ENCODE measurements around the gene TMEM72. TPM values are rescaled to one million over a fixed set of nuclear protein-coding genes. Genes with fewer than 3 reads are reported as not detected.

TMEM72 gene
- total RNA-seq, 1 experiment from 2014 or later, result not detected

DNA sequence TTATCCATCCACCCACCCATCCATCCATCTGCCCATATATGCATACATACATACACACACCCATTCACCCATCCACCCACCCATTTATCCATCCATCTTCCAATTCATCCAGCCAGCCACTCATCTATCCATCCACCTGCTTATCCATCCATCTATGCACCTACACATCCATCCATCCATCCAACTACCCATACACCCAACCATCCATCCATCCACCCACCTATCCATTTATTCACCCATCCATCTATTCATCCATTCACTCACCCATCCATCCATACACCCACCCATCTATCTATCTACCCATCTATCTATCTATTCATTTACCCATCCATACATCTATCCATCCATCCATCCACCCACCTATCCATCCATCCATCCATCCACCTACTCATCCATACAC is 17.3 kb downstream of the TMEM72 start:
- Histone ChIP-seq H3K4me3 (no peak overlapping the region), H3K27me3 (ENCODE audit: insufficient read depth, low read depth) (peaks cover 19% of the 10 kb centered on the region; the same call in 1 of the 2 replicates), H3K27ac (no peak overlapping the region), H3K36me3 (ENCODE audit: low read depth) (no peaks in the 10 kb centered on the region), H3F3A (ENCODE audit: insufficient read depth, low read depth) (no peaks in the 10 kb centered on the region), H3K9me3 (ENCODE audit: insufficient read depth, low read depth) (no peaks in the 10 kb centered on the region), H3K79me2 (ENCODE audit: low read depth) (no peaks in the 10 kb centered on the region), H3K4me1 (replicated peaks; ENCODE audit: insufficient read depth) (no peaks in the 10 kb centered on the region), H2AFZ (no peak overlapping the region), H3K4me2 (no peak overlapping the region), H3K9me2 (ENCODE audit: insufficient read depth) (no peaks in the 10 kb centered on the region), H4K20me1 (ENCODE audit: insufficient read depth) (no peaks in the 10 kb centered on the region)
- DNase-seq, result no peak
- intact Hi-C loops (cut with micrococcal nuclease; ENCODE audit: unreplicated experiment), result no loop called here
- CTCF ChIA-PET, result no interaction called here
- POLR2A ChIA-PET (ENCODE audit: unreplicated experiment), result no interaction called here
- BruUV-seq (replicated peaks), result no TSS peak
- TF ChIP-seq EZH2 (IDR thresholded peaks at IDR 0.05; ENCODE audit: low read depth), result no peak
- TF ChIP-seq, protein P1, sequence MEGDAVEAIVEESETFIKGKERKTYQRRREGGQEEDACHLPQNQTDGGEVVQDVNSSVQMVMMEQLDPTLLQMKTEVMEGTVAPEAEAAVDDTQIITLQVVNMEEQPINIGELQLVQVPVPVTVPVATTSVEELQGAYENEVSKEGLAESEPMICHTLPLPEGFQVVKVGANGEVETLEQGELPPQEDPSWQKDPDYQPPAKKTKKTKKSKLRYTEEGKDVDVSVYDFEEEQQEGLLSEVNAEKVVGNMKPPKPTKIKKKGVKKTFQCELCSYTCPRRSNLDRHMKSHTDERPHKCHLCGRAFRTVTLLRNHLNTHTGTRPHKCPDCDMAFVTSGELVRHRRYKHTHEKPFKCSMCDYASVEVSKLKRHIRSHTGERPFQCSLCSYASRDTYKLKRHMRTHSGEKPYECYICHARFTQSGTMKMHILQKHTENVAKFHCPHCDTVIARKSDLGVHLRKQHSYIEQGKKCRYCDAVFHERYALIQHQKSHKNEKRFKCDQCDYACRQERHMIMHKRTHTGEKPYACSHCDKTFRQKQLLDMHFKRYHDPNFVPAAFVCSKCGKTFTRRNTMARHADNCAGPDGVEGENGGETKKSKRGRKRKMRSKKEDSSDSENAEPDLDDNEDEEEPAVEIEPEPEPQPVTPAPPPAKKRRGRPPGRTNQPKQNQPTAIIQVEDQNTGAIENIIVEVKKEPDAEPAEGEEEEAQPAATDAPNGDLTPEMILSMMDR (conservative IDR thresholded peaks at IDR 0.05), result no peak

DNA sequence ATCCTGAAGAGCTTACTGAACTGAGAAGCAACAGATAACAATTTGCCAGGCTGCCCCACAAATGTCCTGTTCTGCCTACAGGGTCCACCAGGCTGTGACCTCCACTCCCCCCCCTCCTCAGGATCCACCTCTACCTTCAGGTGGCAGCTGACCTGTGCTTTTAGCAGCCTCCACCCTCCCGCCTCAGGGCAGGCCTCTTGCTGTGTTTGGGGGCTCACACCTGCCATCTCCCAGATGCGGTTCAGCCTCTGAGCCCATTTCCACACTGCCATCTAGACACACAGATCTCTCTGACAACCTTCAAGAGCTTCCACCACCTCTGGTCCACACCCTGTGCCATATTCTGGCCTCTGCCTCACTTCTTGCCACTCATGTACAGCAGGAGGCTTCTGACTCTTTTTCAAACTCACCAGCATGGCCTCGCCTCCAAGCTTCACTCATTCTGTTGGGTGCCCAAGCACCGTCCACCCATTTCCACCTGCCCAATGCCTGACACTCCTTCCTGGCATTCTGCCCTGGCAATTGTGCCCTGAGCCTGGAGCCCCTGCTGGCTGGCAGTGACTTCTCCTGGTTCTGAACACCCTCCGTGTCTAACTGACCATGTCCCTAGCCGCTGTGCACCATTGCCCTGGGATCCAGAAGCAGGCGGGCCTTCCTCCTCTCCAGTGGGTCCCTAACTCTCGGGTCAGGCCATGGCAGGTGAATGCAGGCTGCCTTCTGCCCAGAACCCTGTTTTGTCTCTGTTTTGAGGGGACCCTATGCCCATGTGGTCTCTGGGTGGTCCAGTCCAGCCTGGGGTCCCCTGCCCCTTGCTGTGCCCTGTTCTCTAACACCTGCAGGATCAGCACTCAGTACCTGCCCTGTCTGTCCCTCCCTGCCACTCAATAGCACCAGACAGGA is 18.5 kb downstream of the TMEM72 start:
- Histone ChIP-seq H3K79me2 (ENCODE audit: low read depth) (no peaks in the 10 kb centered on the region), H3K4me2 (no peak overlapping the region), H3K36me3 (ENCODE audit: low read depth) (no peaks in the 10 kb centered on the region), H3F3A (ENCODE audit: insufficient read depth, low read depth) (no peaks in the 10 kb centered on the region), H3K4me3 (no peak overlapping the region), H3K27ac (no peak overlapping the region), H3K9me3 (ENCODE audit: insufficient read depth, low read depth) (no peaks in the 10 kb centered on the region), H3K27me3 (ENCODE audit: insufficient read depth, low read depth) (0 out of 2 replicates have a peak, but pooled peaks cover 10% of the 10 kb centered on the region), H4K20me1 (ENCODE audit: insufficient read depth) (no peaks in the 10 kb centered on the region), H3K9me2 (ENCODE audit: insufficient read depth) (no peaks in the 10 kb centered on the region), H3K4me1 (replicated peaks; ENCODE audit: insufficient read depth) (no peaks in the 10 kb centered on the region), H2AFZ (no peak overlapping the region)
- TF ChIP-seq EZH2 (IDR thresholded peaks at IDR 0.05; ENCODE audit: low read depth), result no peak
- TF ChIP-seq, protein P1 (conservative IDR thresholded peaks at IDR 0.05), result no peak
- CTCF ChIA-PET, result no interaction called here
- DNase-seq, result no peak
- no TSS peak for BruUV-seq (replicated peaks)
- intact Hi-C loops (cut with micrococcal nuclease; ENCODE audit: unreplicated experiment), result no loop called here
- POLR2A ChIA-PET (ENCODE audit: unreplicated experiment), result interaction anchor here (0.7 kb wide), 1 partner anchor 1253 kb away, joined by 7 read pairs; no protein-coding TSS in a partner anchor

DNA sequence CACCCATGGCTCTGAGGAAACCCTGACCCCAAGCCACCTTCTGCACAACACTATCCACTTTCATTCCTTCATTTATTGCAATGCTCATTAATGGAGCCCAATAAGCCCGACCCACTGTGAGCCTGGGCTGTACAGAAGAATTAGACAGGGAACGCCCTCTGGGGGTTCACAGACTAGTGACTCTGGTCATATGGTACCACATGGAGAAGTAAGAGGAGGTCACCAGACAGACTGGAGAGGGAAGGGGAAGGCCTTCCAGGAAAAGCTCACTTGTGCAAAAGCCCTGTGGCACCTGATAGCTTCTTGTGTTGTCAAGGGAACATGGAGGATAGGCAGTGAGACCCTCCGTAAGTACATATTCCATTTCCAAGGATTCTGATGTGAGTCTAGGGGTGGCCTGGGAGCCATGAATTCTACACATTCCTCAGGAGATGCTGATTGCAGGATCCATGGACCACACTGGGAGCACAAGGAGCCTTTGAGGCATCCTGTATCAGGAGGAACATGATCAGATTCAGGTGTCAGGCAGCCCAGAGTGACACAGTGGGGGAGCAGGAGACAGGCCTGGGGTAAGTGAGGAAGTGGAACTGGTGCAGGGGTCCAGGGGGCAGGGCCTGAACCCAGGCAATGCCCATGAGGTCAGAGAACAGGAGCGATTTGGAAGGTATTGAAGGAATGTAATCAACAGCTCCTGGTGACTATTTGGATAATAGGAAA is 19.9 kb downstream of the TMEM72 start:
- TF ChIP-seq, protein P1 (conservative IDR thresholded peaks at IDR 0.05), result no peak
- no peak for TF ChIP-seq EZH2 (IDR thresholded peaks at IDR 0.05; ENCODE audit: low read depth)
- intact Hi-C loops (cut with micrococcal nuclease; ENCODE audit: unreplicated experiment), result no loop called here
- H3K4me1 ChIP-seq (replicated peaks; ENCODE audit: insufficient read depth), result no peaks in the 10 kb centered on the region
- H3K9me2 ChIP-seq (ENCODE audit: insufficient read depth), result no peaks in the 10 kb centered on the region
- H3K36me3 ChIP-seq (ENCODE audit: low read depth), result no peaks in the 10 kb centered on the region
- BruUV-seq (replicated peaks), result no TSS peak
- no peak overlapping the region for H3K27ac ChIP-seq
- no peak for DNase-seq
- ChIA-PET CTCF (interaction anchor here (0.6 kb wide), 1 partner anchor 140 kb away, joined by 8 read pairs; no protein-coding TSS in a partner anchor), POLR2A (ENCODE audit: unreplicated experiment) (no interaction called here)
- no peaks in the 10 kb centered on the region for H3K79me2 ChIP-seq (ENCODE audit: low read depth)
- 0 out of 2 replicates have a peak, but pooled peaks cover 6% of the 10 kb centered on the region for H3K27me3 ChIP-seq (ENCODE audit: insufficient read depth, low read depth)
- H3K4me3 ChIP-seq, result no peak overlapping the region
- H2AFZ ChIP-seq, result no peak overlapping the region
- no peak overlapping the region for H3K4me2 ChIP-seq
- H3K9me3 ChIP-seq (ENCODE audit: insufficient read depth, low read depth), result no peaks in the 10 kb centered on the region
- no peaks in the 10 kb centered on the region for H3F3A ChIP-seq (ENCODE audit: insufficient read depth, low read depth)
- H4K20me1 ChIP-seq (ENCODE audit: insufficient read depth), result no peaks in the 10 kb centered on the region
